ENCODE results near the gene CALML5. TPM values are rescaled to one million over a fixed set of nuclear protein-coding genes. Genes with fewer than 3 reads are reported as not detected.

Gene CALML5
- total and polyA plus RNA-seq, 9 of the 15 experiments (the other 6 are each of a cell fraction or from before 2014, with no cell fraction given), result not detected

DNA sequence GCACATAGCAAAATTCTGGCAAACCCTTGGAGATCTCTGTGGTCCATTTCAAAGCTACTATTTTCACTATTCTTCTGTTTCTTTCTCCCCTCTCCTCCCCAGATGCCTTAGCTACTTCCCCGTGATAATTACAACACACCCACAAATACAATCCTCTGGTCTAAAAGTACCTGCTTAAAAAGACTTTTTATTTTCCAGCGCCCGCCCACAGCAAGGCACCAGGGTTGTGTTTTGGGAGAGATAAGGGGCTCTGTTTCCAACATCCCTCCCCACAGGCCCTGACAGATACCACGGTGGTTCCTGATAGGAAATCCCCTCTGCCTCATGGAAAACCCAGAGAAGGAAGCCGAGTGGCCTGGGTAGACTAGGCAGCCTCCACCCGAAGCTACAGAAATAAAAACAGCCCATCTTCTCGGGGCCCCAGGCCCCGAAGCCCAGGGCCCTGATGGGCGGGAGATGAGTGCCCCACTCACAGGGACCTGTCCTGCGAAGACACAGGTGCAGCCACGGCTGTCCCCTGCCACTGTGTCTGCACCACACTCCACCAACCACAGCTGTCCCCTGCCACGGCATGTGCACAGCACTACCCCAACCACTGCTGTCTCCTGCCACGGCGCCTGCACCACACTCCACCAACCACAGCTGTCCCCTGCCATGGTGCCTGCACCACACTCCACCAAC lies 19.7 kb downstream of the CALML5 start (continued):
- TF ChIP-seq MYNN (IDR thresholded peaks at IDR 0.05) (peak; percentile 86), MYNN (CRISPR knock-in tag; IDR thresholded peaks at IDR 0.05) (no peak), ATF7 (IDR thresholded peaks at IDR 0.05) (peak; percentile 30; the same call in 1 of the 2 replicates), SRSF3 (IDR thresholded peaks at IDR 0.05; ENCODE audit: insufficient read depth, low read length) (no peak), KLF1 (tag; IDR thresholded peaks at IDR 0.05) (no peak), ZNF764 (CRISPR knock-in tag; IDR thresholded peaks at IDR 0.05; ENCODE audit: low read depth) (no peak), FOXA3 (CRISPR knock-in tag; conservative IDR thresholded peaks at IDR 0.05 in 1 of 2, IDR thresholded peaks at IDR 0.05 in 1 of 2) (no peak; a peak in 1 of 4 replicates), CREB1 (IDR thresholded peaks at IDR 0.05) (no peak), CREB1 (CRISPR knock-in tag; IDR thresholded peaks at IDR 0.05) (no peak), TBP (optimal IDR thresholded peaks at IDR 0.05; ENCODE audit: low read depth, low read length) (peak; percentile 88), POU5F1 (IDR thresholded peaks at IDR 0.05; ENCODE audit: borderline replicate concordance, low read depth, low read length, partially characterized antibody) (no peak), MTA3 (IDR thresholded peaks at IDR 0.05; ENCODE audit: borderline replicate concordance) (peak; percentile 31; the same call in 1 of the 2 replicates), RBM34 (IDR thresholded peaks at IDR 0.05; ENCODE audit: borderline replicate concordance, insufficient read depth, low read length) (no peak), SOX6 (IDR thresholded peaks at IDR 0.05) (peak; percentile 89), SRSF9 (IDR thresholded peaks at IDR 0.05; ENCODE audit: borderline replicate concordance, low read depth, low read length) (no peak), SP2 (IDR thresholded peaks at IDR 0.05; ENCODE audit: extremely low read depth, low read depth, low read length, poor library complexity, severe bottlenecking) (no peak), ELF1 (tag; IDR thresholded peaks at IDR 0.05) (no peak)
- TF ChIP-seq, protein P1, sequence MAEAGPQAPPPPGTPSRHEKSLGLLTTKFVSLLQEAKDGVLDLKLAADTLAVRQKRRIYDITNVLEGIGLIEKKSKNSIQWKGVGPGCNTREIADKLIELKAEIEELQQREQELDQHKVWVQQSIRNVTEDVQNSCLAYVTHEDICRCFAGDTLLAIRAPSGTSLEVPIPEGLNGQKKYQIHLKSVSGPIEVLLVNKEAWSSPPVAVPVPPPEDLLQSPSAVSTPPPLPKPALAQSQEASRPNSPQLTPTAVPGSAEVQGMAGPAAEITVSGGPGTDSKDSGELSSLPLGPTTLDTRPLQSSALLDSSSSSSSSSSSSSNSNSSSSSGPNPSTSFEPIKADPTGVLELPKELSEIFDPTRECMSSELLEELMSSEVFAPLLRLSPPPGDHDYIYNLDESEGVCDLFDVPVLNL (CRISPR knock-in tag; IDR thresholded peaks at IDR 0.05; ENCODE audit: low read depth), result no peak
- TF ChIP-seq, protein P2, sequence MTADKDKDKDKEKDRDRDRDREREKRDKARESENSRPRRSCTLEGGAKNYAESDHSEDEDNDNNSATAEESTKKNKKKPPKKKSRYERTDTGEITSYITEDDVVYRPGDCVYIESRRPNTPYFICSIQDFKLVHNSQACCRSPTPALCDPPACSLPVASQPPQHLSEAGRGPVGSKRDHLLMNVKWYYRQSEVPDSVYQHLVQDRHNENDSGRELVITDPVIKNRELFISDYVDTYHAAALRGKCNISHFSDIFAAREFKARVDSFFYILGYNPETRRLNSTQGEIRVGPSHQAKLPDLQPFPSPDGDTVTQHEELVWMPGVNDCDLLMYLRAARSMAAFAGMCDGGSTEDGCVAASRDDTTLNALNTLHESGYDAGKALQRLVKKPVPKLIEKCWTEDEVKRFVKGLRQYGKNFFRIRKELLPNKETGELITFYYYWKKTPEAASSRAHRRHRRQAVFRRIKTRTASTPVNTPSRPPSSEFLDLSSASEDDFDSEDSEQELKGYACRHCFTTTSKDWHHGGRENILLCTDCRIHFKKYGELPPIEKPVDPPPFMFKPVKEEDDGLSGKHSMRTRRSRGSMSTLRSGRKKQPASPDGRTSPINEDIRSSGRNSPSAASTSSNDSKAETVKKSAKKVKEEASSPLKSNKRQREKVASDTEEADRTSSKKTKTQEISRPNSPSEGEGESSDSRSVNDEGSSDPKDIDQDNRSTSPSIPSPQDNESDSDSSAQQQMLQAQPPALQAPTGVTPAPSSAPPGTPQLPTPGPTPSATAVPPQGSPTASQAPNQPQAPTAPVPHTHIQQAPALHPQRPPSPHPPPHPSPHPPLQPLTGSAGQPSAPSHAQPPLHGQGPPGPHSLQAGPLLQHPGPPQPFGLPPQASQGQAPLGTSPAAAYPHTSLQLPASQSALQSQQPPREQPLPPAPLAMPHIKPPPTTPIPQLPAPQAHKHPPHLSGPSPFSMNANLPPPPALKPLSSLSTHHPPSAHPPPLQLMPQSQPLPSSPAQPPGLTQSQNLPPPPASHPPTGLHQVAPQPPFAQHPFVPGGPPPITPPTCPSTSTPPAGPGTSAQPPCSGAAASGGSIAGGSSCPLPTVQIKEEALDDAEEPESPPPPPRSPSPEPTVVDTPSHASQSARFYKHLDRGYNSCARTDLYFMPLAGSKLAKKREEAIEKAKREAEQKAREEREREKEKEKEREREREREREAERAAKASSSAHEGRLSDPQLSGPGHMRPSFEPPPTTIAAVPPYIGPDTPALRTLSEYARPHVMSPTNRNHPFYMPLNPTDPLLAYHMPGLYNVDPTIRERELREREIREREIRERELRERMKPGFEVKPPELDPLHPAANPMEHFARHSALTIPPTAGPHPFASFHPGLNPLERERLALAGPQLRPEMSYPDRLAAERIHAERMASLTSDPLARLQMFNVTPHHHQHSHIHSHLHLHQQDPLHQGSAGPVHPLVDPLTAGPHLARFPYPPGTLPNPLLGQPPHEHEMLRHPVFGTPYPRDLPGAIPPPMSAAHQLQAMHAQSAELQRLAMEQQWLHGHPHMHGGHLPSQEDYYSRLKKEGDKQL (CRISPR knock-in tag; IDR thresholded peaks at IDR 0.05; ENCODE audit: borderline replicate concordance), result no peak
- TF ChIP-seq, protein P3, sequence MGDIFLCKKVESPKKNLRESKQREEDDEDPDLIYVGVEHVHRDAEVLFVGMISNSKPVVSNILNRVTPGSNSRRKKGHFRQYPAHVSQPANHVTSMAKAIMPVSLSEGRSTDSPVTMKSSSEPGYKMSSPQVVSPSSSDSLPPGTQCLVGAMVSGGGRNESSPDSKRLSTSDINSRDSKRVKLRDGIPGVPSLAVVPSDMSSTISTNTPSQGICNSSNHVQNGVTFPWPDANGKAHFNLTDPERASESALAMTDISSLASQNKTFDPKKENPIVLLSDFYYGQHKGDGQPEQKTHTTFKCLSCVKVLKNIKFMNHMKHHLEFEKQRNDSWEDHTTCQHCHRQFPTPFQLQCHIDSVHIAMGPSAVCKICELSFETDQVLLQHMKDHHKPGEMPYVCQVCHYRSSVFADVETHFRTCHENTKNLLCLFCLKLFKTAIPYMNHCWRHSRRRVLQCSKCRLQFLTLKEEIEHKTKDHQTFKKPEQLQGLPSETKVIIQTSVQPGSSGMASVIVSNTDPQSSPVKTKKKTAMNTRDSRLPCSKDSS (IDR thresholded peaks at IDR 0.05; ENCODE audit: low read depth, partially characterized antibody), result no peak
